OCI-LY1 (cell line): ENCODE measurements around the gene EVC2.

Source experiments
- H2AFZ ChIP-seq: fragments of 200-600 bp; sonication (generic), shearing (Covaris generic); 2 replicates; pipeline ENCODE4 v1.6.0; 2014; ENCODE audit warnings: antibody characterized with exemption, mild to moderate bottlenecking, low read length
- H3F3A ChIP-seq: fragments of 200-600 bp; sonication (generic), shearing (Covaris generic); 2 replicates; pipeline ENCODE4 v1.6.0; 2014; ENCODE audit warnings: mild to moderate bottlenecking, antibody characterized with exemption, low read length, moderate library complexity; ENCODE audit not compliant: insufficient read depth
- H3K27ac ChIP-seq: fragments of 200-600 bp; sonication (generic); 2 replicates; pipeline ENCODE4 v1.5.1; 2014; ENCODE audit warnings: low read length, mixed run types, mild to moderate bottlenecking, low read depth; ENCODE audit not compliant: poor library complexity, severe bottlenecking
- H3K27me3 ChIP-seq: fragments of 200-600 bp; sonication (generic); 2 replicates; pipeline ENCODE4 v1.6.0; 2014; ENCODE audit warnings: antibody characterized with exemption, mild to moderate bottlenecking, low read length, moderate library complexity; ENCODE audit not compliant: insufficient read depth
- H3K36me3 ChIP-seq: fragments of 200-600 bp; sonication (generic); 2 replicates; pipeline ENCODE4 v1.6.1; 2014; ENCODE audit warnings: mild to moderate bottlenecking, antibody characterized with exemption, low read length, moderate library complexity, mixed read lengths; ENCODE audit not compliant: insufficient read depth
- H3K4me1 ChIP-seq: fragments of 200-600 bp; sonication (generic); 2 replicates; pipeline ENCODE4 v1.5.1; 2014; ENCODE audit warnings: mild to moderate bottlenecking, low read length, moderate library complexity; ENCODE audit not compliant: insufficient read depth, severe bottlenecking
- H3K4me2 ChIP-seq: fragments of 200-600 bp; sonication (generic), shearing (Covaris generic); 2 replicates; pipeline ENCODE4 v1.6.1; 2014; ENCODE audit warnings: low read length
- H3K4me3 ChIP-seq: fragments of 200-600 bp; sonication (generic); 2 replicates; pipeline ENCODE4 v1.5.1; 2014; ENCODE audit warnings: low read length, low read depth, mild to moderate bottlenecking, mixed read lengths; ENCODE audit not compliant: poor library complexity, severe bottlenecking
- H3K79me2 ChIP-seq: fragments of 200-600 bp; shearing (Covaris generic); 2 replicates; pipeline ENCODE4 v1.6.1; 2016; ENCODE audit warnings: mixed run types, low read length, mixed read lengths; ENCODE audit not compliant: insufficient read depth
- H3K9ac ChIP-seq: fragments of 200-600 bp; sonication (generic), shearing (Covaris generic); 2 replicates; pipeline ENCODE4 v1.6.1; 2014; ENCODE audit warnings: mild to moderate bottlenecking, low read length, mixed read lengths
- H3K9me2 ChIP-seq: fragments of 200-600 bp; sonication (generic), shearing (Covaris generic); 2 replicates; pipeline ENCODE4 v1.6.1; 2014; ENCODE audit warnings: low read depth, mild to moderate bottlenecking, low read length, mixed read lengths
- H3K9me3 ChIP-seq: fragments of 200-600 bp; shearing (Covaris generic); 2 replicates; pipeline ENCODE4 v1.6.1; 2014; ENCODE audit warnings: low read length, mixed read lengths
- H4K20me1 ChIP-seq: fragments of 200-600 bp; sonication (generic), shearing (Covaris generic); 2 replicates; pipeline ENCODE4 v1.6.0; 2016; ENCODE audit warnings: mild to moderate bottlenecking, low read length; ENCODE audit not compliant: insufficient read depth
- CTCF ChIP-seq: fragments of 200-600 bp; sonication (generic), shearing (Covaris generic); IDR thresholded peaks from 2 replicates; pipeline ENCODE4 v1.5.1; 2017; ENCODE audit warnings: mild to moderate bottlenecking, antibody characterized with exemption, low read length, moderate library complexity, mixed read lengths
- EZH2 ChIP-seq: fragments of 200-600 bp; sonication (generic), shearing (Covaris generic); IDR thresholded peaks from 2 replicates; pipeline ENCODE4 v1.8.0; 2017; ENCODE audit warnings: borderline replicate concordance, mixed run types, mild to moderate bottlenecking, antibody characterized with exemption, low read length, moderate library complexity, mixed read lengths

EVC2 gene

GRCh38 chr4:5561286-5561685 is 147.1 kb downstream of the EVC2 start:
- peaks cover 26% of the 10 kb centered on the region for H3K36me3 ChIP-seq
- no peak overlapping the region for H3K27ac ChIP-seq
- no peak overlapping the region for H2AFZ ChIP-seq
- no peaks in the 10 kb centered on the region for H3K9me3 ChIP-seq
- H3K79me2 ChIP-seq = no peaks in the 10 kb centered on the region
- no peak overlapping the region for H3K9ac ChIP-seq
- H4K20me1 ChIP-seq = no peaks in the 10 kb centered on the region
- no peaks in the 10 kb centered on the region for H3F3A ChIP-seq
- no peak overlapping the region for H3K4me3 ChIP-seq
- no peaks in the 10 kb centered on the region for H3K9me2 ChIP-seq
- no peak for TF ChIP-seq EZH2
- no peak for TF ChIP-seq CTCF
- H3K4me1 ChIP-seq = no peaks in the 10 kb centered on the region
- no peaks in the 10 kb centered on the region for H3K27me3 ChIP-seq
- no peak overlapping the region for H3K4me2 ChIP-seq

- H2AFZ ChIP-seq = no peak overlapping the region
- no peak overlapping the region for H3K27ac ChIP-seq
- H4K20me1 ChIP-seq = no peaks in the 10 kb centered on the region
- no peaks in the 10 kb centered on the region for H3K9me2 ChIP-seq
- no peaks in the 10 kb centered on the region for H3K4me1 ChIP-seq
- no peaks in the 10 kb centered on the region for H3K9me3 ChIP-seq
- no peak overlapping the region for H3K4me3 ChIP-seq
- peaks cover 14% of the 10 kb centered on the region for H3K36me3 ChIP-seq
- no peaks in the 10 kb centered on the region for H3F3A ChIP-seq
- no peaks in the 10 kb centered on the region for H3K27me3 ChIP-seq
- TF ChIP-seq EZH2 (no peak), CTCF (no peak)
- H3K4me2 ChIP-seq = no peak overlapping the region
- H3K79me2 ChIP-seq = no peaks in the 10 kb centered on the region
- no peak overlapping the region for H3K9ac ChIP-seq
Observed at GRCh38 chr4:5558502-5558901, 149.9 kb downstream of the EVC2 start.

- H3K27ac ChIP-seq = no peak overlapping the region
- no peaks in the 10 kb centered on the region for H3K9me3 ChIP-seq
- no peaks in the 10 kb centered on the region for H3K79me2 ChIP-seq
- H2AFZ ChIP-seq = no peak overlapping the region
- H3K27me3 ChIP-seq = no peaks in the 10 kb centered on the region
- H3F3A ChIP-seq = no peaks in the 10 kb centered on the region
- H4K20me1 ChIP-seq = no peaks in the 10 kb centered on the region
- no peak for TF ChIP-seq EZH2
- TF ChIP-seq CTCF = no peak
- H3K9me2 ChIP-seq = no peaks in the 10 kb centered on the region
- no peaks in the 10 kb centered on the region; the same call in 1 of the 2 replicates for H3K36me3 ChIP-seq
- H3K4me3 ChIP-seq = no peak overlapping the region
- H3K9ac ChIP-seq = no peak overlapping the region
- H3K4me1 ChIP-seq = no peaks in the 10 kb centered on the region
- H3K4me2 ChIP-seq = no peak overlapping the region
Observed at GRCh38 chr4:5554376-5554775, 154.0 kb downstream of the EVC2 start.
